ENCODE measurements around the gene RSPH4A. TPM values are rescaled to one million over a fixed set of nuclear protein-coding genes. Genes with fewer than 3 reads are reported as not detected.
"Not testable (repeated sequence)": the region's sequence is repeated elsewhere in the genome, so short reads cannot be mapped to it uniquely, and the experiment has no call there.

The RSPH4A gene
- total and polyA plus RNA-seq, 9 donors = 0.52 to 17.9 (median 2.3) TPM

GRCh38 chr6:116595247-116595646 is 21.0 kb upstream of the RSPH4A start:
- H3K4me3 ChIP-seq = no peak overlapping the region
- no peaks in the 10 kb centered on the region for H3K4me1 ChIP-seq (ENCODE audit: insufficient read depth)
- intact Hi-C loops (cut with DNase I) = no loop called here
- no peaks in the 10 kb centered on the region for H3K27me3 ChIP-seq
- WGBS, 3 donors = 47 to 77% (median 63%) methylated on average over 3 of the region's 3 CpGs
- DNase-seq = no peak
- H3K9me3 ChIP-seq = no peaks in the 10 kb centered on the region
- no peak for TF ChIP-seq EP300 (IDR thresholded peaks at IDR 0.05)
- TF ChIP-seq, protein P1, sequence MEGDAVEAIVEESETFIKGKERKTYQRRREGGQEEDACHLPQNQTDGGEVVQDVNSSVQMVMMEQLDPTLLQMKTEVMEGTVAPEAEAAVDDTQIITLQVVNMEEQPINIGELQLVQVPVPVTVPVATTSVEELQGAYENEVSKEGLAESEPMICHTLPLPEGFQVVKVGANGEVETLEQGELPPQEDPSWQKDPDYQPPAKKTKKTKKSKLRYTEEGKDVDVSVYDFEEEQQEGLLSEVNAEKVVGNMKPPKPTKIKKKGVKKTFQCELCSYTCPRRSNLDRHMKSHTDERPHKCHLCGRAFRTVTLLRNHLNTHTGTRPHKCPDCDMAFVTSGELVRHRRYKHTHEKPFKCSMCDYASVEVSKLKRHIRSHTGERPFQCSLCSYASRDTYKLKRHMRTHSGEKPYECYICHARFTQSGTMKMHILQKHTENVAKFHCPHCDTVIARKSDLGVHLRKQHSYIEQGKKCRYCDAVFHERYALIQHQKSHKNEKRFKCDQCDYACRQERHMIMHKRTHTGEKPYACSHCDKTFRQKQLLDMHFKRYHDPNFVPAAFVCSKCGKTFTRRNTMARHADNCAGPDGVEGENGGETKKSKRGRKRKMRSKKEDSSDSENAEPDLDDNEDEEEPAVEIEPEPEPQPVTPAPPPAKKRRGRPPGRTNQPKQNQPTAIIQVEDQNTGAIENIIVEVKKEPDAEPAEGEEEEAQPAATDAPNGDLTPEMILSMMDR (IDR thresholded peaks at IDR 0.05) = no peak
- TF ChIP-seq POLR2A (IDR thresholded peaks at IDR 0.05) = no peak
- no peak overlapping the region for H3K27ac ChIP-seq
- no peaks in the 10 kb centered on the region for H3K36me3 ChIP-seq

- no peak for DNase-seq
- TF ChIP-seq EP300 (IDR thresholded peaks at IDR 0.05) (no peak), POLR2A (IDR thresholded peaks at IDR 0.05) (no peak)
- TF ChIP-seq, protein P1 (IDR thresholded peaks at IDR 0.05) = no peak
- H3K9me3 ChIP-seq = no peaks in the 10 kb centered on the region
- 63 to 73% (median 67%) methylated on average over 4 of the region's 4 CpGs for WGBS, 3 donors
- intact Hi-C loops (cut with DNase I) = no loop called here
- no peaks in the 10 kb centered on the region for H3K4me1 ChIP-seq (ENCODE audit: insufficient read depth)
- no peak overlapping the region for H3K27ac ChIP-seq
- no peak overlapping the region for H3K4me3 ChIP-seq
- no peaks in the 10 kb centered on the region for H3K27me3 ChIP-seq
- no peaks in the 10 kb centered on the region for H3K36me3 ChIP-seq
These were observed 19.5 kb upstream of the RSPH4A start for GRCh38 chr6:116596815-116597214.

GRCh38 chr6:116603916-116604315 is 12.4 kb upstream of the RSPH4A start:
- intact Hi-C loops (cut with DNase I); H3K4me1 ChIP-seq (ENCODE audit: insufficient read depth); H3K9me3 ChIP-seq; H3K36me3 ChIP-seq; DNase-seq; H3K4me3 ChIP-seq; H3K27me3 ChIP-seq; H3K27ac ChIP-seq: not testable (repeated sequence)
- 89 to 98% (median 90%) methylated on average over 3 of the region's 3 CpGs for WGBS, 3 donors

GRCh38 chr6:116604868-116605267 is 11.4 kb upstream of the RSPH4A start:
- H3K27ac ChIP-seq; intact Hi-C loops (cut with DNase I); H3K27me3 ChIP-seq; H3K4me1 ChIP-seq (ENCODE audit: insufficient read depth); DNase-seq; H3K9me3 ChIP-seq; H3K36me3 ChIP-seq; H3K4me3 ChIP-seq: not testable (repeated sequence)
- WGBS, 3 donors = 92 to 95% (median 94%) methylated on average over 3 of the region's 3 CpGs

- DNase-seq = no peak
- H3K36me3 ChIP-seq = no peaks in the 10 kb centered on the region
- intact Hi-C loops (cut with DNase I) = no loop called here
- no peak overlapping the region for H3K4me3 ChIP-seq
- no peak for TF ChIP-seq POLR2A (IDR thresholded peaks at IDR 0.05)
- no peaks in the 10 kb centered on the region for H3K27me3 ChIP-seq
- H3K4me1 ChIP-seq (ENCODE audit: insufficient read depth) = no peaks in the 10 kb centered on the region
- no peak overlapping the region for H3K27ac ChIP-seq
- peaks cover 0 to 3% of the 10 kb centered on the region in 2 donors for H3K9me3 ChIP-seq
- WGBS, 3 donors = 98 to 99% (median 99%) methylated on average over 4 of the region's 4 CpGs
These were observed 10.3 kb upstream of the RSPH4A start for GRCh38 chr6:116605935-116606334.

DNA sequence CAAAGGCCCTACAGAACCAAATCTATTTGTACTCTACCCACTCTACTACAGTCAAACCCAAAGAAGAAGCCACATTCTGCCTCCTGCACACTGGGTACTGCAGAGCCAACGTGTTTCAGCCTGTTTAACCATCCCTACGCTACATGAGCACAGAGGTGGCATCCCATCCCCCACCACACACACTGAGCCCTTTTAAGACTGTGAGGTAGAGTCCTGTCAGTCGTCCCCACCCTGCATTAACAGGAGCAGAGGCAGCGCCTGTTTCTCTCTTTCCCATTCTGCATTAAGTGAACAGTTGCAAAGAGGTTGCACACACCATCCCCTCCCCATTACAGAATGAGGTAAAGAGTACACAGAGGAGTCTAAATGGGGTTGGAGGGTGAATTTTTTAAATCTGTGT is 5.2 kb upstream of the RSPH4A start:
- intact Hi-C loops (cut with DNase I) = loop anchor here in 1 of 4 donors (1.0 kb wide), 1 partner anchor 24 kb away; no protein-coding TSS in a partner anchor

More for the DNA sequence above, 5.2 kb upstream of the RSPH4A start:
- Histone ChIP-seq H3K27ac (no peak overlapping the region), H3K4me3 (no peak overlapping the region), H3K36me3 (no peaks in the 10 kb centered on the region), H3K27me3 (no peaks in the 10 kb centered on the region), H3K9me3 (no peaks in the 10 kb centered on the region), H3K4me1 (ENCODE audit: insufficient read depth) (no peaks in the 10 kb centered on the region)
- DNase-seq = no peak
- TF ChIP-seq EP300 (IDR thresholded peaks at IDR 0.05) (no peak), POLR2A (IDR thresholded peaks at IDR 0.05) (no peak)
- TF ChIP-seq, protein P1 (IDR thresholded peaks at IDR 0.05) = no peak
- WGBS, 3 donors = 67 to 77% (median 72%) methylated on average over 4 of the region's 4 CpGs
